Stromal cell of bone marrow (primary cell): ENCODE data around the gene ARMH1.
"Not testable (repeated sequence)": the region's sequence is repeated elsewhere in the genome, so short reads cannot be mapped to it uniquely, and the experiment has no call there.

ENCODE experiments used
- DNase-seq: peaks from one replicate; pipeline ENCODE4 v3.0.0-alpha.2; 2012; ENCODE audit warnings: low read depth

Gene ARMH1

GRCh38 chr1:44723496-44724295, 49.2 kb downstream of the ARMH1 start:
- DNase-seq: no peak

- DNase-seq: no peak
Observed at GRCh38 chr1:44724296-44724954, 49.9 kb downstream of the ARMH1 start.

- DNase-seq: no peak
Observed at GRCh38 chr1:44724955-44725698, 50.6 kb downstream of the ARMH1 start.

GRCh38 chr1:44730741-44731512, 56.4 kb downstream of the ARMH1 start, which contains the start of gene RNU5D-1:
Gene RNU5D-1 (minus strand): TSS chr1:44731170.
- peak; percentile 90 for DNase-seq

- DNase-seq: peak; percentile 43
Observed at GRCh38 chr1:44733365-44733764, 58.9 kb downstream of the ARMH1 start.

- no peak for DNase-seq
Observed at GRCh38 chr1:44733784-44734183, 59.3 kb downstream of the ARMH1 start.

GRCh38 chr1:44735992-44736391, 61.5 kb downstream of the ARMH1 start:
- DNase-seq: no peak

- not testable (repeated sequence) for DNase-seq
Observed at GRCh38 chr1:44738953-44739306, 64.4 kb downstream of the ARMH1 start.

- DNase-seq: peak; percentile 94
Observed at GRCh38 chr1:44739307-44740178, 65.0 kb downstream of the ARMH1 start, which contains the start of gene KIF2C. Gene KIF2C (plus strand): TSS chr1:44739837. CDS start chr1:44739933, 96 bp downstream.

- DNase-seq: no peak
Observed at GRCh38 chr1:44740179-44740617, 65.7 kb downstream of the ARMH1 start.

GRCh38 chr1:44743211-44743610, 68.7 kb downstream of the ARMH1 start:
- no peak for DNase-seq

GRCh38 chr1:44747878-44748277, 73.4 kb downstream of the ARMH1 start:
- DNase-seq: no peak

- DNase-seq: no peak
Observed at GRCh38 chr1:44757420-44757819, 82.9 kb downstream of the ARMH1 start.

GRCh38 chr1:44759077-44759476, 84.6 kb downstream of the ARMH1 start:
- no peak for DNase-seq

- DNase-seq: no peak
Observed at GRCh38 chr1:44760876-44761275, 86.4 kb downstream of the ARMH1 start.

GRCh38 chr1:44766421-44766820, 91.9 kb downstream of the ARMH1 start:
- not testable (repeated sequence) for DNase-seq
